H9 (cell line): Measurements from ENCODE around the gene RAG1. TPM values are rescaled to one million over a fixed set of nuclear protein-coding genes. Genes with fewer than 3 reads are reported as not detected.

Source experiments
- DNase-seq: peaks from one replicate; pipeline ENCODE4 v3.0.0-alpha.2; 2017
- H2AFZ ChIP-seq: one replicate; pipeline ENCODE4 v1.6.1; 2013; ENCODE audit warnings: mild to moderate bottlenecking, low read length, control low read depth, moderate library complexity
- H2AK5ac ChIP-seq: 2 replicates; pipeline ENCODE4 v1.6.1; 2013; ENCODE audit warnings: low read length, control low read depth, mixed read lengths; ENCODE audit not compliant: insufficient read length
- H2BK120ac ChIP-seq: one replicate; pipeline ENCODE4 v1.6.1; 2013; ENCODE audit warnings: low read depth, mild to moderate bottlenecking, low read length, control low read depth, inconsistent platforms; ENCODE audit not compliant: poor library complexity, severe bottlenecking
- H2BK12ac ChIP-seq: 2 replicates; pipeline ENCODE4 v1.6.1; 2013; ENCODE audit warnings: low read length, control low read depth, mixed read lengths, low read depth; ENCODE audit not compliant: insufficient read length
- H2BK15ac ChIP-seq: 2 replicates; pipeline ENCODE4 v1.6.1; 2013; ENCODE audit warnings: low read depth, low read length, control low read depth
- H2BK20ac ChIP-seq: one replicate; pipeline ENCODE4 v1.6.1; 2013; ENCODE audit warnings: low read depth, mild to moderate bottlenecking, low read length, control low read depth, inconsistent platforms; ENCODE audit not compliant: poor library complexity, severe bottlenecking
- H2BK5ac ChIP-seq: 2 replicates; pipeline ENCODE4 v1.6.1; 2013; ENCODE audit warnings: low read length, control low read depth, mixed read lengths; ENCODE audit not compliant: insufficient read length
- H3K14ac ChIP-seq: 2 replicates; pipeline ENCODE4 v1.6.1; 2013; ENCODE audit warnings: low read length, control low read depth; ENCODE audit not compliant: insufficient read depth
- H3K18ac ChIP-seq: 2 replicates; pipeline ENCODE4 v1.6.1; 2013; ENCODE audit warnings: low read depth, mild to moderate bottlenecking, mixed read lengths, low read length, control low read depth; ENCODE audit not compliant: insufficient read length
- H3K23ac ChIP-seq: 2 replicates; pipeline ENCODE4 v1.6.1; 2013; ENCODE audit warnings: low read length, control low read depth, mixed read lengths, low read depth; ENCODE audit not compliant: insufficient read length
- H3K23me2 ChIP-seq: 2 replicates; pipeline ENCODE4 v1.6.1; 2013; ENCODE audit warnings: low read depth, mild to moderate bottlenecking, mixed read lengths, low read length, control low read depth; ENCODE audit not compliant: insufficient read length, poor library complexity, severe bottlenecking
- H3K27ac ChIP-seq: 2 replicates; pipeline ENCODE4 v1.5.1; 2013; ENCODE audit warnings: low read length, control low read depth, mixed read lengths, low read depth; ENCODE audit not compliant: insufficient read length
- H3K27me3 ChIP-seq: 2 replicates; pipeline ENCODE4 v1.6.1; 2013; ENCODE audit warnings: low read length, control low read depth, inconsistent platforms; ENCODE audit not compliant: insufficient read depth
- H3K4ac ChIP-seq: 2 replicates; pipeline ENCODE4 v1.6.1; 2013; ENCODE audit warnings: low read depth, mild to moderate bottlenecking, control low read depth, inconsistent platforms, low read length, moderate library complexity
- H3K4me1 ChIP-seq: 2 replicates; pipeline ENCODE4 v1.6.1; 2013; ENCODE audit warnings: low read length, control low read depth, inconsistent platforms; ENCODE audit not compliant: insufficient read depth
- H3K4me2 ChIP-seq: 2 replicates; pipeline ENCODE4 v1.6.1; 2013; ENCODE audit warnings: low read length, control low read depth, mixed read lengths; ENCODE audit not compliant: insufficient read length, insufficient read depth
- H3K56ac ChIP-seq: 2 replicates; pipeline ENCODE4 v1.6.1; 2013; ENCODE audit warnings: low read depth, mild to moderate bottlenecking, mixed read lengths, low read length, control low read depth; ENCODE audit not compliant: insufficient read length
- H3K79me1 ChIP-seq: 2 replicates; pipeline ENCODE4 v1.6.1; 2013; ENCODE audit warnings: low read depth, mild to moderate bottlenecking, moderate library complexity, low read length, control low read depth, inconsistent platforms; ENCODE audit not compliant: insufficient read depth, poor library complexity, severe bottlenecking
- H3K79me2 ChIP-seq: 2 replicates; pipeline ENCODE4 v1.6.1; 2013; ENCODE audit warnings: low read length, control low read depth, inconsistent platforms; ENCODE audit not compliant: insufficient read depth
- H3K9ac ChIP-seq: 2 replicates; pipeline ENCODE4 v1.6.1; 2013; ENCODE audit warnings: low read length, control low read depth, mixed read lengths; ENCODE audit not compliant: insufficient read length; ENCODE audit errors: extremely low read depth
- H3K9me3 ChIP-seq: one replicate; pipeline ENCODE4 v1.6.1; 2013; ENCODE audit warnings: low read depth, low read length, inconsistent platforms; ENCODE audit not compliant: control insufficient read depth
- H3T11ph ChIP-seq: one replicate; pipeline ENCODE4 v1.6.1; 2013; ENCODE audit warnings: mild to moderate bottlenecking, low read length, control low read depth, inconsistent platforms
- H4K20me1 ChIP-seq: one replicate; pipeline ENCODE4 v1.6.1; 2013; ENCODE audit not compliant: control insufficient read depth, insufficient read length, insufficient read depth
- H4K5ac ChIP-seq: 2 replicates; pipeline ENCODE4 v1.6.1; 2013; ENCODE audit warnings: low read depth, mild to moderate bottlenecking, mixed read lengths, low read length, control low read depth; ENCODE audit not compliant: insufficient read length
- H4K8ac ChIP-seq: replicated peaks from 2 replicates; pipeline ENCODE4 v1.6.1; 2013; ENCODE audit warnings: low read length, control low read depth, mixed read lengths, low read depth; ENCODE audit not compliant: insufficient read length
- H4K91ac ChIP-seq: 2 replicates; pipeline ENCODE4 v1.6.1; 2013; ENCODE audit warnings: low read depth, mild to moderate bottlenecking, moderate library complexity, mixed read lengths, low read length, control low read depth; ENCODE audit not compliant: insufficient read length
- H3K27ac Mint-ChIP-seq, 3 experiments: 2 replicates in 2 of 3; 3 replicates in 1 of 3; pipeline ENCODE4 v1.8.0; 2020 to 2021; ENCODE audit warnings: mixed read lengths in 3 of 3, mild to moderate bottlenecking in 1 of 3, moderate library complexity in 1 of 3
- H3K27me3 Mint-ChIP-seq: 2 replicates; pipeline ENCODE4 v1.8.0; 2021; ENCODE audit warnings: low read depth, mild to moderate bottlenecking, moderate library complexity, mixed read lengths
- H3K36me3 Mint-ChIP-seq, 3 experiments: 2 replicates in 2 of 3; 3 replicates in 1 of 3; pipeline ENCODE4 v1.8.0; 2020 to 2021; ENCODE audit warnings: low read depth in 3 of 3, mixed read lengths in 3 of 3; ENCODE audit not compliant: insufficient read depth in 1 of 3
- H3K4me1 Mint-ChIP-seq, 2 experiments: 2 replicates each; pipeline ENCODE4 v1.8.0; 2020; ENCODE audit warnings: mixed read lengths in 2 of 2
- H3K4me3 Mint-ChIP-seq, 2 experiments: 2 replicates in 1 of 2; 3 replicates in 1 of 2; pipeline ENCODE4 v1.8.0; 2020 to 2021; ENCODE audit warnings: mild to moderate bottlenecking in 2 of 2, mixed read lengths in 2 of 2, moderate library complexity in 1 of 2
- H3K9me3 Mint-ChIP-seq, 2 experiments: 2 replicates in 1 of 2; 3 replicates in 1 of 2; pipeline ENCODE4 v1.8.0; 2020; ENCODE audit warnings: mild to moderate bottlenecking in 2 of 2, mixed read lengths in 2 of 2, moderate library complexity in 1 of 2
- WGBS: extraction: QIAGEN DNeasy Blood & Tissue Kit; methylation state at CpG from one replicate; pipeline ENCODE4 v1.1.7; 2013; ENCODE audit warnings: missing lambda C conversion rate, low lambda C conversion rate, mixed read lengths; ENCODE audit not compliant: insufficient read length; ENCODE audit errors: extremely low coverage; 5-methylcytosine and 5-hydroxymethylcytosine counted together
- total RNA-seq: library from RNA; stranded (reverse); gene quantifications from 2 replicates; pipeline ENCODE4 v1.2.1, GENCODE V29; 2021
- TF ChIP-seq, protein P1 (sequence below): fragments of 200-600 bp; sonication (generic); conservative IDR thresholded peaks from 3 replicates; pipeline ENCODE4 v1.8.0; 2021; ENCODE audit warnings: antibody characterized with exemption, mild to moderate bottlenecking

The RAG1 gene
- total RNA-seq, 1 experiment from 2014 or later: 0.70 TPM

DNA sequence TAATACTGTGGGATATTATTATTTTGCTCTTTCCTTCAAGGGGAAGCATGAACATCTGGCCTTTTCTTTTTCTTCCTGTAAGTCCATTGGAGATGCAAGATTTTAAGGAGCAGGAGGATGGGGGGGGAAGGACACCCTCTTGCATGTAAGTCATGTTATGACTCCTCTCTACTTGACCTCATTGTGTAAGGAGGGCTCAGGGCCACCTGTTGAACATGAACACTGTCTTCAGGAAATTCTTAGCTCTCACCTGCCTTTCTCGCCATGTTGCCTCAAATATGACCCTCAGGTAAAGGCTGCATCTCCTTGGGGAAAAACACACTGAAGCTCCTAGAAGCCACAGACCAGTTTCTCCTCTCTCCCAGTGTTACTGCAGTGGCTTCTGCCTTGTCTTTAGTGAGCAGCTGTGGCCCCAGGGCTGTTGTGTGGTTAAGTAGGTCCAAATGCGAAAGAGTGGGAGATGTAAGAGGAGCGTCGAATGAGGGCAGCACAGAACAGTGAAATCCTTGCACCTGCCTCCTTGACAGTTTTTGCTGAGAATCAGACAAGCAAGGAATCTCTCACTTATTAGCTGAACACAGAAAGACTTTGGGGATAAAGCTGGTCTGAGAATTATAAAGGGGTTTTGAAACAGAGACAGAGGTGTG lies 1.3 kb upstream of the RAG1 start:
- H2BK15ac ChIP-seq: no peak overlapping the region
- no peaks in the 10 kb centered on the region for H3K23me2 ChIP-seq
- no peaks in the 10 kb centered on the region for H3K79me1 ChIP-seq
- no peaks in the 10 kb centered on the region for H4K20me1 ChIP-seq
- DNase-seq: no peak
- no peak overlapping the region for H3K14ac ChIP-seq
- H2AFZ ChIP-seq: no peak overlapping the region
- H2BK120ac ChIP-seq: no peak overlapping the region
- WGBS: no CpG with 5 or more reads among the region's 4 CpGs
- H2AK5ac ChIP-seq: no peak overlapping the region
- peaks cover 8 to 12% of the 10 kb centered on the region in 2 experiments for H3K4me1 Mint-ChIP-seq
- H3K27ac Mint-ChIP-seq: no peak overlapping the region
- no peaks in the 10 kb centered on the region for H3K79me2 ChIP-seq
- no peak overlapping the region for H2BK12ac ChIP-seq
- no peak overlapping the region for H3K27ac ChIP-seq
- no peaks in the 10 kb centered on the region for H3K9me3 Mint-ChIP-seq
- H3K4me3 Mint-ChIP-seq: no peak overlapping the region
- H3K4me1 ChIP-seq: no peaks in the 10 kb centered on the region
- no peak overlapping the region for H3K23ac ChIP-seq
- no peak overlapping the region for H2BK5ac ChIP-seq
- H4K8ac ChIP-seq: no peak overlapping the region
- H3K9me3 ChIP-seq: no peaks in the 10 kb centered on the region
- no peak overlapping the region for H4K5ac ChIP-seq
- H3K4me2 ChIP-seq: no peak overlapping the region
- no peaks in the 10 kb centered on the region for H3K36me3 Mint-ChIP-seq
- no peak overlapping the region for H3T11ph ChIP-seq
- no peak overlapping the region for H4K91ac ChIP-seq
- no peak overlapping the region for H2BK20ac ChIP-seq
- peaks cover 7% of the 10 kb centered on the region for H3K27me3 Mint-ChIP-seq
- no peak overlapping the region for H3K56ac ChIP-seq
- H3K27me3 ChIP-seq: no peaks in the 10 kb centered on the region
- no peak overlapping the region for H3K9ac ChIP-seq
- TF ChIP-seq, protein P1, sequence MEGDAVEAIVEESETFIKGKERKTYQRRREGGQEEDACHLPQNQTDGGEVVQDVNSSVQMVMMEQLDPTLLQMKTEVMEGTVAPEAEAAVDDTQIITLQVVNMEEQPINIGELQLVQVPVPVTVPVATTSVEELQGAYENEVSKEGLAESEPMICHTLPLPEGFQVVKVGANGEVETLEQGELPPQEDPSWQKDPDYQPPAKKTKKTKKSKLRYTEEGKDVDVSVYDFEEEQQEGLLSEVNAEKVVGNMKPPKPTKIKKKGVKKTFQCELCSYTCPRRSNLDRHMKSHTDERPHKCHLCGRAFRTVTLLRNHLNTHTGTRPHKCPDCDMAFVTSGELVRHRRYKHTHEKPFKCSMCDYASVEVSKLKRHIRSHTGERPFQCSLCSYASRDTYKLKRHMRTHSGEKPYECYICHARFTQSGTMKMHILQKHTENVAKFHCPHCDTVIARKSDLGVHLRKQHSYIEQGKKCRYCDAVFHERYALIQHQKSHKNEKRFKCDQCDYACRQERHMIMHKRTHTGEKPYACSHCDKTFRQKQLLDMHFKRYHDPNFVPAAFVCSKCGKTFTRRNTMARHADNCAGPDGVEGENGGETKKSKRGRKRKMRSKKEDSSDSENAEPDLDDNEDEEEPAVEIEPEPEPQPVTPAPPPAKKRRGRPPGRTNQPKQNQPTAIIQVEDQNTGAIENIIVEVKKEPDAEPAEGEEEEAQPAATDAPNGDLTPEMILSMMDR: no peak
- no peak overlapping the region for H3K4ac ChIP-seq
- H3K18ac ChIP-seq: no peak overlapping the region
